HG03108 (cell line): ENCODE measurements around the gene BCAR1.
"Not testable (repeated sequence)": the region's sequence is repeated elsewhere in the genome, so short reads cannot be mapped to it uniquely, and the experiment has no call there.

Source experiments
- ATAC-seq: cut with Tn5 transposase; IDR thresholded peaks from one replicate; pipeline ENCODE4 v1.9.1; 2021; ENCODE audit warnings: moderate library complexity; ENCODE audit not compliant: unreplicated experiment

The BCAR1 gene

GRCh38 chr16:75225678-75226515 is 25.5 kb downstream of the BCAR1 start:
- ATAC-seq = no peak

GRCh38 chr16:75225092-75225491 is 26.3 kb downstream of the BCAR1 start:
- no peak for ATAC-seq

GRCh38 chr16:75224306-75225082 is 26.9 kb downstream of the BCAR1 start:
- no peak for ATAC-seq

GRCh38 chr16:75223129-75223528 is 28.3 kb downstream of the BCAR1 start:
- not testable (repeated sequence) for ATAC-seq

GRCh38 chr16:75222271-75222783 is 29.1 kb downstream of the BCAR1 start:
- ATAC-seq = no peak

GRCh38 chr16:75219838-75220237 is 31.6 kb downstream of the BCAR1 start:
- ATAC-seq = no peak

GRCh38 chr16:75219088-75219487 is 32.3 kb downstream of the BCAR1 start:
- ATAC-seq = no peak

GRCh38 chr16:75218256-75219076 is 33.0 kb downstream of the BCAR1 start, which contains the start of gene CTRB1:
CTRB1 (plus strand) TSS chr16:75218988; CDS start chr16:75219008, 20 bp downstream.
- ATAC-seq = no peak

GRCh38 chr16:75217389-75217851 is 34.0 kb downstream of the BCAR1 start:
- ATAC-seq = no peak

- ATAC-seq = no peak
Measured at GRCh38 chr16:75216576-75216975, 34.8 kb downstream of the BCAR1 start.

- ATAC-seq = no peak
Measured at GRCh38 chr16:75216127-75216526, 35.3 kb downstream of the BCAR1 start.

- ATAC-seq = not testable (repeated sequence)
Measured at GRCh38 chr16:75211286-75211685, 40.1 kb downstream of the BCAR1 start.

GRCh38 chr16:75209944-75210343 is 41.5 kb downstream of the BCAR1 start:
- no peak for ATAC-seq

GRCh38 chr16:75209514-75209913 is 41.9 kb downstream of the BCAR1 start:
- not testable (repeated sequence) for ATAC-seq

- no peak for ATAC-seq
Measured at GRCh38 chr16:75208861-75209505, 42.4 kb downstream of the BCAR1 start.

- no peak for ATAC-seq
Measured at GRCh38 chr16:75208242-75208825, 43.1 kb downstream of the BCAR1 start.

- no peak for ATAC-seq
Measured at GRCh38 chr16:75207831-75208230, 43.6 kb downstream of the BCAR1 start.

- ATAC-seq = no peak
Measured at GRCh38 chr16:75206749-75207451, 44.5 kb downstream of the BCAR1 start, which contains the start of gene CTRB2. CTRB2 (minus strand) TSS chr16:75207161; CDS start chr16:75207141, 20 bp downstream.
